Ascending aorta (tissue), 2 donors: Measurements from ENCODE around the gene AHSA1. TPM values are rescaled to one million over a fixed set of nuclear protein-coding genes. Genes with fewer than 3 reads are reported as not detected.

ENCODE experiments used
- DNase-seq, 2 donors: peaks; one replicate each; pipeline ENCODE4 v3.0.0-alpha.2; 2019; ENCODE audit warnings: low spot score in 2 of 2
- H3K27ac ChIP-seq, 2 donors: fragments of 200-600 bp; sonication (generic); one replicate each; pipeline ENCODE4 v1.5.1; 2016 to 2017; ENCODE audit warnings: mild to moderate bottlenecking in 1 of 2
- H3K27me3 ChIP-seq: fragments of 200-600 bp; sonication (generic); one replicate; pipeline ENCODE4 v1.5.1; 2017
- H3K36me3 ChIP-seq, 2 donors: fragments of 200-600 bp; sonication (generic); one replicate each; pipeline ENCODE4 v1.5.1; 2016
- H3K4me1 ChIP-seq, 2 donors: fragments of 200-600 bp; sonication (generic); one replicate each; pipeline ENCODE4 v1.5.1; 2016 to 2017; ENCODE audit warnings: mild to moderate bottlenecking in 1 of 2
- H3K4me3 ChIP-seq, 2 donors: fragments of 200-600 bp; sonication (generic); one replicate each; pipeline ENCODE4 v1.5.1; 2016 to 2017; ENCODE audit warnings: mild to moderate bottlenecking in 1 of 2
- H3K9me3 ChIP-seq, 2 donors: fragments of 200-600 bp; sonication (generic); one replicate each; pipeline ENCODE4 v1.5.1; 2016
- intact Hi-C: fragments of 100-400 bp; cut with DNase I; formaldehyde crosslinking; loops from one replicate; pipeline ENCODE4 v1.15.1; 2023
- total RNA-seq: library from RNA; depleted of rRNA; stranded (reverse); fragments of >200 nt; gene quantifications from one replicate; pipeline ENCODE4 v1.1.0, GENCODE V29; 2016
- TF ChIP-seq, protein P1 (sequence below), 3 experiments: fragments of 200-600 bp in 2 of 3; fragments of 450-650 bp in 1 of 3; sonication (generic) in 2 of 3; IDR thresholded peaks; one replicate each; pipeline ENCODE4 v1.5.1; 2016 to 2019; ENCODE audit warnings: antibody characterized with exemption in 3 of 3, mild to moderate bottlenecking in 1 of 3, moderate library complexity in 1 of 3

Gene AHSA1
- total RNA-seq, 1 donor from 2014 or later: 123 TPM

GRCh38 chr14:77474479-77475177 lies 16.7 kb downstream of the AHSA1 start:
- Histone ChIP-seq H3K4me1 (no peaks in the 10 kb centered on the region), H3K9me3 (no peaks in the 10 kb centered on the region), H3K27ac (no peak overlapping the region), H3K4me3 (no peak overlapping the region), H3K27me3 (no peaks in the 10 kb centered on the region), H3K36me3 (peaks cover under 1% of the 10 kb centered on the region in 2 donors)
- no peak for DNase-seq
- intact Hi-C loops: no loop called here
- TF ChIP-seq, protein P1, sequence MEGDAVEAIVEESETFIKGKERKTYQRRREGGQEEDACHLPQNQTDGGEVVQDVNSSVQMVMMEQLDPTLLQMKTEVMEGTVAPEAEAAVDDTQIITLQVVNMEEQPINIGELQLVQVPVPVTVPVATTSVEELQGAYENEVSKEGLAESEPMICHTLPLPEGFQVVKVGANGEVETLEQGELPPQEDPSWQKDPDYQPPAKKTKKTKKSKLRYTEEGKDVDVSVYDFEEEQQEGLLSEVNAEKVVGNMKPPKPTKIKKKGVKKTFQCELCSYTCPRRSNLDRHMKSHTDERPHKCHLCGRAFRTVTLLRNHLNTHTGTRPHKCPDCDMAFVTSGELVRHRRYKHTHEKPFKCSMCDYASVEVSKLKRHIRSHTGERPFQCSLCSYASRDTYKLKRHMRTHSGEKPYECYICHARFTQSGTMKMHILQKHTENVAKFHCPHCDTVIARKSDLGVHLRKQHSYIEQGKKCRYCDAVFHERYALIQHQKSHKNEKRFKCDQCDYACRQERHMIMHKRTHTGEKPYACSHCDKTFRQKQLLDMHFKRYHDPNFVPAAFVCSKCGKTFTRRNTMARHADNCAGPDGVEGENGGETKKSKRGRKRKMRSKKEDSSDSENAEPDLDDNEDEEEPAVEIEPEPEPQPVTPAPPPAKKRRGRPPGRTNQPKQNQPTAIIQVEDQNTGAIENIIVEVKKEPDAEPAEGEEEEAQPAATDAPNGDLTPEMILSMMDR (IDR thresholded peaks at IDR 0.05): no peak

GRCh38 chr14:77475432-77476115 lies 17.7 kb downstream of the AHSA1 start:
- no peak for DNase-seq
- H3K4me3 ChIP-seq: no peak overlapping the region
- H3K27me3 ChIP-seq: no peaks in the 10 kb centered on the region
- intact Hi-C loops: no loop called here
- no peaks in the 10 kb centered on the region for H3K9me3 ChIP-seq
- H3K4me1 ChIP-seq: no peaks in the 10 kb centered on the region
- no peak overlapping the region for H3K27ac ChIP-seq
- H3K36me3 ChIP-seq: no peaks in the 10 kb centered on the region
- TF ChIP-seq, protein P1 (IDR thresholded peaks at IDR 0.05): no peak

GRCh38 chr14:77478029-77478428 lies 20.1 kb downstream of the AHSA1 start:
- DNase-seq: no peak
- TF ChIP-seq, protein P1 (IDR thresholded peaks at IDR 0.05): no peak
- Histone ChIP-seq H3K27ac (no peak overlapping the region), H3K36me3 (no peaks in the 10 kb centered on the region), H3K4me1 (no peaks in the 10 kb centered on the region), H3K4me3 (no peak overlapping the region), H3K27me3 (no peaks in the 10 kb centered on the region), H3K9me3 (no peaks in the 10 kb centered on the region)
- intact Hi-C loops: no loop called here

GRCh38 chr14:77478796-77479195 lies 20.9 kb downstream of the AHSA1 start:
- TF ChIP-seq, protein P1 (IDR thresholded peaks at IDR 0.05): no peak
- DNase-seq: no peak
- intact Hi-C loops: no loop called here

GRCh38 chr14:77482422-77482821 lies 24.5 kb downstream of the AHSA1 start:
- Histone ChIP-seq H3K36me3 (no peaks in the 10 kb centered on the region), H3K4me3 (no peak overlapping the region), H3K9me3 (no peaks in the 10 kb centered on the region), H3K27ac (no peak overlapping the region), H3K4me1 (no peaks in the 10 kb centered on the region), H3K27me3 (no peaks in the 10 kb centered on the region)
- intact Hi-C loops: no loop called here
- TF ChIP-seq, protein P1 (IDR thresholded peaks at IDR 0.05): no peak
- DNase-seq: no peak

More at GRCh38 chr14:77478796-77479195, 20.9 kb downstream of the AHSA1 start:
- no peaks in the 10 kb centered on the region for H3K9me3 ChIP-seq
- H3K4me1 ChIP-seq: no peaks in the 10 kb centered on the region
- no peak overlapping the region for H3K4me3 ChIP-seq
- no peaks in the 10 kb centered on the region for H3K36me3 ChIP-seq
- H3K27ac ChIP-seq: no peak overlapping the region
- no peaks in the 10 kb centered on the region for H3K27me3 ChIP-seq
